GM10266 (cell line): Measurements from ENCODE around the gene EDAR.

ENCODE experiments used
- DNase-seq: peaks from one replicate; pipeline ENCODE4 v3.0.0; 2012; ENCODE audit errors: extremely low spot score
- CTCF ChIP-seq: IDR thresholded peaks from 2 replicates; pipeline ENCODE4 v1.5.1; 2012; ENCODE audit warnings: mild to moderate bottlenecking, low read depth; ENCODE audit not compliant: control insufficient read depth, insufficient read depth; ENCODE audit errors: missing control alignments

The EDAR gene

GRCh38 chr2:109017017-109017416 is 28.0 kb upstream of the EDAR start:
- no peak for DNase-seq
- no peak for TF ChIP-seq CTCF

DNA sequence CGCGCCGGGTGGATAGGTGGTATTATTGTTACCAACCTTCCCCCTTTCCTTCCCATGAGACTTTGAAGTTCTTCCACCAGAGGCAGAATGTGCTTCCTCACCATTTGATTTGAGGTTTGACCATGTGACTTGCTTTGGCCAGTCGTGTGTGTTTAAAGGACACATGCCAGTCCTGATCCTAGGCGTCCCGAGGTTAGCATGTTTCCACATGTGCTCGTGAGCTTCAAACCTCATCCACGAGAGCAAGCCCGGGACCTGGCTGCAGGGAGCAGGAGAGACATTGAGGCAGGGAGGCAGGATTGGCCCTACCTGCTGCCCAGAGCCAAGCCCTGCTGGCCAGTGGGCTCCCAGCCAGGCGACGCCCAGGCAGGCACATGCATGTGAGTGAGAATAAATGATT is 27.4 kb upstream of the EDAR start:
- DNase-seq: no peak
- TF ChIP-seq CTCF: no peak

GRCh38 chr2:109014476-109014875 is 25.5 kb upstream of the EDAR start:
- no peak for TF ChIP-seq CTCF
- no peak for DNase-seq

- TF ChIP-seq CTCF: no peak
- DNase-seq: no peak
Measured at GRCh38 chr2:109013051-109013450, 24.0 kb upstream of the EDAR start.

GRCh38 chr2:109009920-109010610 is 21.0 kb upstream of the EDAR start:
- no peak for DNase-seq
- TF ChIP-seq CTCF: no peak

- DNase-seq: no peak
- no peak for TF ChIP-seq CTCF
Measured at GRCh38 chr2:109006971-109007370, 18.0 kb upstream of the EDAR start.

- no peak for TF ChIP-seq CTCF
Measured at GRCh38 chr2:109005686-109006204, 16.7 kb upstream of the EDAR start.

More at GRCh38 chr2:109005686-109006204, 16.7 kb upstream of the EDAR start:
- DNase-seq: no peak
